Renal cortical epithelial cell (primary cell): Measurements from ENCODE around the gene SOX13. TPM values are rescaled to one million over a fixed set of nuclear protein-coding genes. Genes with fewer than 3 reads are reported as not detected.
A peak's percentile ranks its signal among the peaks of the same experiment; 100 is the strongest.

Experiments used
- DNase-seq: peaks from one replicate; pipeline ENCODE4 v3.0.0-alpha.2; 2011; ENCODE audit warnings: low read depth
- total RNA-seq: library from RNA; depleted of rRNA; stranded (reverse); fragments of >200 nt; gene quantifications from 2 replicates; pipeline ENCODE4 v1.2.3, GENCODE V29; 2014

The SOX13 gene
- total RNA-seq, 1 donor from 2014 or later = 11.5 TPM

DNA sequence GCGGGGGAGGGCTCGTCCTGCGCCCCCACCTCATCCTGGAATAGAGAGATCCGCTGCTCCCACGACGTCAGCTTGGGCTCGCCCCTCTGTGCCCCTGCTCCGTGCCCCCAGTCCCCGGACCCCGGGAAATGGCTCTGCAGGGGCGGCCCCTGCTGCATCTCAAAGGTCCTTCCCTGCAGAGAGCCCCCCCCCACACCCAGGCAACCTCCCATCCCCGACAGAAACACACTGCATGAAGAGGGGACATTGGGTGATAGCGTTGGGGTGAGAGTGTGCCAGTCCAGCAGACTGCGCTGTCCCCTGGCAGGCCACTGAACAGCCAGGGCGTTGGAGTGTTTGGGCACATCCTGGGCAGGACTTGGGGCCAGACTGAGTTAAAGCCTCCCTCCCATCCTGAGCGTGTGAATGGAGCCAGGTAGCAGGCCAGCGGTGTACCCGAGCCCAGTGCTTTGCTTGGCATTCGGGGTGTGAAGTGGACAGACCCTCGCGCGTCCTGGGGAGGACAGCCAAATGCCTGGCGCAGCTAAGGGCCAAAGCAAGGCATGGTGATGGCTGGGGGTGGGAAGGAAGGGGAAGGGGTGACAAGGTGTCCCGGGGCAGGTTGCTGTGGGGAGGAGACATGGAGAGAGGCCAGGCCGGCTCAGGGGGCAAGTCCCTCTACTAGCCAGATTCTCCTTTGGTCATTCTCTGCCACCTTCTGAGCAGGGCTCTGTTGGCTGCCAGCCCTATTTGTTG is 79.6 kb downstream of the SOX13 start:
- DNase-seq = no peak

DNA sequence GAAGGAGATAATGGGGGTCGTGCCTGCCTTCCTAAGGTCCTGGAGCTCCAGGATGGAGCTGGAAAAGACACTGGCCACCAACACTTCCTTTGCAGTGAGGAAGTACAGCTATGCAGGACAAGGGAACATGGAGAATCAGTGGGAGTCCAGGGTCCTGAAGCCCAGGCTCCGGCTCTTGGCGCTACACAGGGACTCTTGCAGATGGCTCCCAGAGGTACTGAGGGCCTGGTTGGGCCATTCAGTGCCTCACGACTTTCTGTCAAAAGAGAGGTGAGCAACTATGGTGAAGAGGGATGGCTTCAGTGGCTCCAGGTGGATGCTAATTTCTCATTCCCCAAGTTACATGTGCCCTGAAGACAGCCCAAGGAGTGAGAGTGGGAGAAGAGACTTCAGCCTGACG is 80.8 kb downstream of the SOX13 start:
- DNase-seq = no peak

DNA sequence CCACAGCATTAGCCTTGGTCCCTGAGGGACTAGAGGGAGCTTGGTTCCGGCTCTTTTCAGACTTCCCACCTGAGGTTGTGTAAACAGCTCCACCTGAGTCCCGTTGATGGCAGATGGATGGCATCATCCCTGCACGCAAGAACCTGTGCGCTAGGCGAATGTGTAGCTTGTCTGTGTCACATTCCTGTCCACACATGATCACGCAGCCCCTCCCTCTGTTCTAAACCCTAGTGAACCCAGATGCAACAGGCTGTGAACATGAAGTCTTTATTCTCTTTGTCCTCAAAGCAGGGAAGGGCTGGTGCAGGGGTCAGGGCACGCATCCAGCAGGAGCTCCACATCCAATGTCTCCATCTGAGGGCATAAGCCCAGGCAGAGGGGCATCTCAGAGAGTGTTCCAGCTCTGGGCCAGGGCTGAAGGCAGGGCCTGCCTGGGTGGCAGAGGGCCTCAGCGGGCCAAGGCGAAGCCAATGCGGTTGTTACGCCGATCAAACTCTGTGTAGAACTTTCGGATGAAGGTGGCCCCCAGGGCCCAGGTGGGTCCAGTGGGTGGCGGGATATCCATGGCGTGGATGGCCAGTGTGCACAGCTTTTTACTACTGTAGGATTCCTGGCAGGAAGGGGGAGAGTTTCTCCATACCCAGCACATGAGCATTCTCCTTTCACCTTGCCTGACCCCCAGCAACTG is 81.8 kb downstream of the SOX13 start:
- DNase-seq = no peak

DNA sequence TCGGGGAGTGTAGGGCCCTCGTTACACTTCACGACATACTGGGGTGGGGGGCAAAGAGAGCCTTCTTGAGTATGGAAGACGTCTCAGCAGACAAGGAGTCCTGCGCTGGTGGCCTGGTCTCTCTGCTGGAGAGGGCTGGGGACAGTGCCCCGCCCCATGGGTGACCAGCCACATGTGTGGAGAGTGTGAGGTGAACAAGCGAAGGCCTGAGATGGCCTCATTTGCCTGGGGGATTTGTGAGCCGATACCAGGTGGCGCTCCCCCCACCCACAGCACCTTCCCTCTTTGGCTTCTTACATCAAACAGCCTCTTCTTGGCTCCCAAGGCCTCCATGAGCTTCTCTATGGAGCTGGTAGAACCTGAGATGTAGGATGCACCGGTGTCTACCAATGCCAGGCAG is 83.0 kb downstream of the SOX13 start:
- DNase-seq = no peak

DNA sequence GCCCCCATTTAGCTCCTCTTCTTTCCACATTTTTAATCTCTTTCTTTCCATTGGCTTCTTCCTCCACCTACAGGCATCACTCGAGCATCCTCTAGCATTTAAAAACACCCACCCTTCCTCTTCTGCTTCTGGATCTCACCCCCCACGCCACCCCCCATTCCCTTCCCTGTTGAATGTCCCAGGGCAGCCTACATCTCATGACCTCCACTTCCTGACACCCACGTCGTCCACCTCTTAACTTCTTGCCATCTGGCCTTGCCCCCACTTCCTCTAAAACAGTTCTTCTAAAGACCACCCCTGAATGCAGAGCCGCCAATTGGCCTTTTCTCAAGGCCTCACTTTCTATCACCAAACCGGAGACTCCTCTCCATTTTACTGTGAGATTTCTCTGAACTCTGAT is 85.0 kb downstream of the SOX13 start:
- no peak for DNase-seq

DNA sequence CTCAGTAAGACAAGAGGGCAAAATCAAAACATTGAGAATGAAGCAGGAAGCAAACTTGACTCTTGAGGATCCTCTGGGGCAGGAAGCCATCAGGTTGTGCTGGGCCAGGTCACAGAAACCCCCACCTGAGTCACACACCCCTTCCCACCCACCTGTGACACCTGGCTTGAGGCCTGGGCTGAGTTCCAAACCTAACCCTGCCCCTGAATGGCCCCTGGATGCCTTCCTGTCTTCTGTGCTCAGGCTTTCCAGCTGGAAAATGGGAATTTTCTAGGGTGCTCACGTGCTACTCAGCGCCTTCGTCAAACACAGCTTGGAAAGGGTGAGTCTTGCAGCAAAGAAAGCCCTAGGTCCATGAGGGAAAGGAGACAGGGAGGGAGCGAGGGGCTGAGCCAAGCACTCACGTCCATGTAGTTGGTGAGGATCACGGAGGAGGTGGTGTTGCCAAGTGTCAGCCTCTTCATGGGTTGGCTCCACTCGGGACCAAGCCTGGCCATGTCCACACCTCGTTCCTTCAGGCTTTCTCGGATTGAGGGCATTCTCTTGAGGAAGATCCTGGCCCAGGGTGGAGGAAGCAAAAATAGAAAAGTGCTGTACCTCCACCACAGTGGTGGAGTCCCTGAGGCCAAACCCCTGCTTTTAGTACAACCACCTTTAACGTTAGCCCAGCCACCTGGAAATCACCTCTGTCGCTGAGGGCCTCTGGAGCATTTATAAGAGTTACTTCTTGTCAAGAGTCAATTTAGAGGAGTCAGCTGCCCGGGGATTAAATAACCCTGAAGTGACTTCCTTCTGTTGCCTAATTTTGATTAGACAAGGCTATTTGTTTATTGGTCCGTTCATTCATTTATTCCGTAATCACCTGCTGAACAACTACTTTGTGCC is 88.9 kb downstream of the SOX13 start:
- no peak for DNase-seq

DNA sequence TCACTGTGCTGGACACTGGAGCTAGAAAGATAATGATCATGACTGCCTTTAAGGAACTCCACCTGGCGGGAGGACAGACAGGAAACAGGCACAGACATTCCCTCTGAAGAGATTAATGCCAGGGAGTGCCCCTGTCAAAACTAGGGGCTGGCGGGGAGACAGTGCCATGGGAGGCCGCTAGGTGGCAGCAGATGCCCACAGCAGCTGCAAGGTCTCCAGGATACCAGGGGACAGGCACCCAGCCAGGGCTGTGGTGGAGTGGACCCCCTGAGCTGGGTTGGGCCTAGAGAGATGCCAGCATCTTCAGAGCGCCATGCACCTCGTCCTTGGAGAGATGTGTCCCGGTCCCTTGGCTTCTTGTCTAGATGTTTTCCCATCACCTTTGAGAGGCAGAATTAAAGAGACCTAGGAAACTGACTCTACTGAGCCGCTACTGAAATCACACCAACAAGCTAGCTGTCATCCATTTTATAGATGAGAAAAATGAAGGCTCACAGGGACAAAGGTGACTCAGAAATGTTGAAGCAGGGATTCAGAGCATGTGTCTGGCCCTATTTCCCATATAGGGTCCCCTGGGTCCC is 89.7 kb downstream of the SOX13 start:
- DNase-seq = peak; percentile 57

DNA sequence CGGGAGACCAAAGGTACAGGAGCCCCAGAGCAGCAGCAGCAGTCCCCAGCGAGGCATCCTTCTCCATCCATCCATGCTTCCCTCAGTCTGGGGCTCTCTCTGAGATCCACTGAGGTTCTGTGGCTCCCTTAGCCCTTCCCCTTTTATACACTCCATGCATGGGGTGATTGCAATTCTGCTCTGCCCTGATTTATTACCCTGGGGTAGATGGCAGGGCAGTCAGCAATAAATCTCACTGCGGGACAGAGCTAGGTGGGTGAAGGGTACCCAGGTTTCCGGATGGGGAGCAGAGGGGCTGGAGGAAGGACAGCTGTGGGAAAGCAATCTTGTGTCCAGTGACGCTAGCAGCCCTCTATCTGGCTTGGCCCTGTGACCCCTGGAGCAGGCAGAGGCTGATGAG is 93.3 kb downstream of the SOX13 start, which contains the start of gene REN:
Gene REN, minus strand, starts transcription at position 119 of the 400 bp plus-strand sequence. Its CDS starts 44 bp downstream, at position 75.
- DNase-seq = no peak

DNA sequence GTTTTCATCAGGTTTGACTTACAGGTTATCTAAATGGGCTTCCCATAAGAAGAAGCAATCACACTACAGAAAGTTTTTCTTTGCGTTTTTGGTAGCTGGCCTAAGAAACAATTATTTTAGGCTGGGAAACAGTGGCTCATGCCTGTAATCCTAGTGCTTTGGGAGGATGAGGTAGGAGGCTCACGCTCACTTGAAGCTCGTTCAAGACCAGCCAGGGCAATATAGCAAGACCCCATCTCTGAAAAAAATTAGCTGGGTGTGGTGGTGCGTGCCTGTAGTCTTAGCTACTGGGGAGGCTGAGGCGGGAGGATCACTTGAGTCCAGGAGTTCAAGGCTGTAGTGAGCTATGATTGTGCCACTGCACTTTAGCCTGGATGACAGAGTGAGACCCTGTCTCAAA is 94.8 kb downstream of the SOX13 start:
- no peak for DNase-seq

DNA sequence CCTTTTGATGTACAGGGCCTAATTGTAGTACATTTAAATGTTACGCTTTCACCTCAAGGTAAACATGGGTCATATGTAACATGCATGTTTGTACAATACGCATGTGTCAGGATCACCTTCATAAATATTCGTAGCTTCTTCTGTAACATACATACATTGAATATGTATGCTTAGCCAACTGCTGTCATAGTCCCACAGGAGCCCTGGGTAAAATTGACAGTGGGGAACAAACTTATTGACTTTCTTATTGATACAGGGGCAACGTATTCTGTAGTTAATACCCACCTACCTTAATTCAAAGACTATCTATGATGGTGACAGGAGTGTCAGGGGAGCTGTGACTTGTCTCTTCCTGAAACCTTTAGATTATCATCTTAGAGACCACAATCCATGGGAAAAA is 96.9 kb downstream of the SOX13 start:
- no peak for DNase-seq

DNA sequence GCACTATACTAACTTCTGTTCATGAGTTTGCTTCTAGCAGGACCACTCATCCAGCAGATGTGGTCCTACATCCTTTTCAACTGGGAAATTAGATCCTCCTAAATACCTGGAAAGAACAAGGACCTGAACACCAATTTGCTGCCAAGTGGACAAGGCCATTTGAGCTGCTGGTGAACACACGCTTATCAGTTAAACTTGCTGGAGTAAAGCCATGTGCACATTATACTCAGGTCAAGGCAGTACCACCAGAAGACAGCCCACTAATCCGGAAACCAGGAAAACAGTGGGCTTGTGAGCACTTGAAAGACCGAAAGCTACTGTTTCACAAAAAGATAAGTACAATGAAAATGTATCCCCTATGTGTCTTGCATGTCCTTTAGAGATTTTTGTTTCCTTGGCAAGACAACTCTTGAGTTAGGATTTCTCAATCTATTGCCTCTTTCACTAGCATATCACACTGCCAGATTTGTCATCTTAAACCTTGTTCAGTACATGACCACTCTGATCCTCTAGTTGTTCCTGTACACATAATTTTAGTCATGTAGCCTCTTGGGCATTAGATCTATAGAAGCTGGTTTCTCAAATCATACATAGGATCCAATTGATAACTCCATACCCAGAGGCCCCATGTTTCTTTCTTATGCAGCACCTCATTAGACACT is 97.7 kb downstream of the SOX13 start:
- DNase-seq = no peak

DNA sequence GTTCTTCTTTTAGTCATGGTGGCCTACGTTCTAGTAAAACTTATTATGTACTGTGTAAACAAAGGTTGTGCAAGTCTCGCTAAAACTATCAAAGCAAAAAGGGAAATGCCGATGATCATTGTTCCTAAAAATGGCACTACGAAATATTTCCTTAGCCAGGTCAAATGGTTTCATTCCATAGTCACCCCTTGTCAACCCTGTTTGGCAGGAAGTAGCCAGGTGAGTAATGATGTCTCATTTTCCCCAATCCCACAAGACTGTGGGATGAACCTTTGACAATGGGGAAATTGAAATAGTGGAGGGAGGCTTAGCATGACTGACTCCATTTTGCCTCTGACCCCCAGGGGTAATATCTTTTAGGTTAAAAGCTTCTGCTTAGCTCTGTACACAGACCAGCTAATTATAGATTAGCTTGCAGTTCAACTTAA is 98.8 kb downstream of the SOX13 start:
- peak; percentile 97 for DNase-seq

DNA sequence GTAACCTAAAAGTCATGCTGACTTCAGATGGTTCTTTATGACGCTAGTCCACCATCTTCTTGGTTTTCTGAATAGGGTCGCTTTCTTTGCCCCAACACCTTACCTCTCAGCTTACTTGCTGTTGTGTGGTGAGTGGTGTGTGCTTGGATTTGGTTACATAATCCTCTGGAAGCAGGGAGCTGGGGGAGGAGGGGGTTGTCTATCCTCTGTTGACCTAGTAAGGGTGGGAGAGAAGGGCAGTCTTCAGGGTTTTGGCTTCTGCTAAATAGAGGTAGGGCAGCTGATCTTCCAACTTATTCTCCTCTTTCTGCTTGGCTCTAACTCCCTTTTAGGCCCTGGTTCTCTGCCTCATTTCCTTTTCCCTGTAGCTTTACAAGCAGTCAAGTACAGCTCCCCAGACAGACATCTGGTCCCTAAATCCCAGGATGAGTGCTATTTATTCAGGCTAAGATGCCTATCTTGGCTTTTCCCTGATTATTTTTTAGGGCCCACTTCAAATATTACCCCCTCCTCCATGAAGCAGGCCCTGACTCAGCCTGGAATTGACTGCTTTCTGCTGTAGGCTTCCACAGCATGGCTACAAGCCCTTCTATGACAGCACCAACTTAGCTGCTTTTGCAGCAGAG is 99.6 kb downstream of the SOX13 start:
- DNase-seq = no peak

DNA sequence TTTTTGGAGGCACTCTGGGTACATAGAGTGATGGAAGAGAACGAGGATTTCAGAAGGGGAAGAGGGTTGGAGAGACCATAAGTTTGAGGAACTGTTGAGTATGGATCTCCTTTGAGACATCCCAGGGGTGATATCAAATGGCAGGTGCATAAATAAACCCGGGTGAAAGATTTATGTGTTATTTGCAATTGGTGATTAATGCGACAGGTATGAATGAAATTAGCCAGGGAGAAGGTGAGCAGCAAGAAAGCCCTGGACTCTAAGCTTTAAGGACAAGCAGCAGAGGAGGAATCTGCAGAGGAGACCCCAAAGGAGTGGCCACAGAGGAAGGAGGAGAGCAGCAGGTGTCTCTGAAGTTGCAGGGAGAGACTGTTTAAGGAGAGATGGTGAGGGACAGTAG is 102.0 kb downstream of the SOX13 start:
- DNase-seq = peak; percentile 22

DNA sequence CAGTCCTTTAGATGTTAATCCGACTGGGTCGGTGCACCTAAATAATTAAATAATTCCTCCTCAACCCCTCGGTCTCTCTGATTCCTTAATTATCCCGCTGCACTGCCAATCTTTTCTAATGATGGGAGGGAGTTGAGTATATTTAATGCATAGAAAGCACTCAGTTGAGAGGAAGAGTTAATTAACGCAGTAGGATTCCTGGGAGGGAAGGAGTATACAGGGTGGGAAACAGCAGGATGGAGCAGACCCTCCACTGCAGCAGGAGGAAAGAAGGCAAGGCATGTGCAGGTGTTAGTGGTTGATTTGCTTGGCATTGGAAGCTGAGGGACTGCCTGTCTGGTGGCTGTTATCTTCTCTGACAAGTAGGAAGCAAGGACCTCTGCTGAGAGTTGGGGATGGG is 103.1 kb downstream of the SOX13 start:
- DNase-seq = no peak

DNA sequence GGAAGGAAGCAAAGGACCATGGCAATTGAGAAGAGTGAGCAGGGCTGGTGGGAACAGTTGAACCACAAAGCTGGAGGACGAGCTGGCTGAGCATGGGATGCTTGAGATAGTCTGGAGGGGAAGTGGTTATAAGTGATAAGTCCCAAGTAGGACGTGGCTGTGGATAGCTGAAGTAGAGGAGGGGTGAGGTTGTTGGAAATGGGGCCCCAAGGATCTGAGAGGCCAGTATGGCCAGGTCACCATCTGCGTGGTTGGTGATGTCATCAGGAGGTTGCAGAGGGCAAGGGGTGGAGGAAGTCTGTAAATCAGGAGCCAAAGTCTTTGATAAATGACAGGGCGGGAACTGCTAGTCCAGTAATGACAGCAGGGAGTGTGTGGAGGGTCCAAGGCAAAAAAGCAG is 104.2 kb downstream of the SOX13 start:
- DNase-seq = no peak

Other genes with a start within 250 kb of the SOX13 start
- 68.8 and 71.7 TPM in 2 replicates for gene SNRPE, start 211.5 kb upstream of the SOX13 start, total RNA-seq
- gene ETNK2, start 78.9 kb downstream of the SOX13 start, total RNA-seq = 21.7 and 22.7 TPM in 2 replicates
- gene REN, start 93.2 kb downstream of the SOX13 start, total RNA-seq = not detected in 2 replicates
- 0.52 TPM in 1 of 2 replicates, not detected in the other for gene KISS1, start 123.4 kb downstream of the SOX13 start, total RNA-seq
- 0.75 and 2.3 TPM in 2 replicates for gene GOLT1A, start 140.9 kb downstream of the SOX13 start, total RNA-seq